PC-9 (cell line): ENCODE measurements around the gene CSRP2. TPM values are rescaled to one million over a fixed set of nuclear protein-coding genes. Genes with fewer than 3 reads are reported as not detected.

Experiments
- BruUV-seq: library from RNA; stranded (reverse); fragments of 400-500 nt; replicated peaks from 2 replicates; lab custom pipeline; 2021; lab: Mats Ljungman, UMichigan
- CTCF ChIA-PET: fragments of 300-600 bp; sonication (Branson Sonifier 250); formaldehyde crosslinking; loops from one replicate; lab custom pipeline; 2022; ENCODE audit warnings: antibody characterized with exemption; lab: Charles Lee
- POLR2A ChIA-PET: fragments of 300-600 bp; sonication (Branson Sonifier 250); formaldehyde crosslinking; loops from one replicate; lab custom pipeline; 2022; ENCODE audit warnings: antibody characterized with exemption; ENCODE audit not compliant: unreplicated experiment; lab: Charles Lee
- DNase-seq, 2 experiments: peaks; one replicate each; pipeline versions ENCODE4 v3.0.0 to v3.0.0-alpha.2; 2015 to 2022; ENCODE audit warnings: mixed read lengths in 1 of 2
- H2AFZ ChIP-seq: fragments of 200-600 bp; sonication (generic); 2 replicates; pipeline ENCODE4 v1.8.1; 2017; ENCODE audit warnings: antibody characterized with exemption
- H3F3A ChIP-seq: fragments of 200-600 bp; sonication (generic); 2 replicates; pipeline ENCODE4 v1.8.1; 2017; ENCODE audit warnings: antibody characterized with exemption, mild to moderate bottlenecking, low read depth; ENCODE audit not compliant: insufficient read depth
- H3K27ac ChIP-seq: fragments of 200-600 bp; sonication (generic); 2 replicates; pipeline ENCODE4 v1.6.1; 2016; ENCODE audit warnings: mixed run types
- H3K27me3 ChIP-seq: fragments of 200-600 bp; sonication (generic); 2 replicates; pipeline ENCODE4 v1.6.1; 2016; ENCODE audit warnings: low read depth, mixed run types; ENCODE audit not compliant: insufficient read depth
- H3K36me3 ChIP-seq: fragments of 200-600 bp; sonication (generic); 2 replicates; pipeline ENCODE4 v1.6.1; 2016; ENCODE audit warnings: low read depth, mixed run types
- H3K4me1 ChIP-seq: fragments of 200-600 bp; sonication (generic); replicated peaks from 2 replicates; pipeline ENCODE4 v1.6.1; 2016; ENCODE audit warnings: mixed run types; ENCODE audit not compliant: insufficient read depth
- H3K4me2 ChIP-seq: fragments of 200-600 bp; sonication (generic); 2 replicates; pipeline ENCODE4 v1.6.1; 2017; ENCODE audit warnings: mixed run types
- H3K4me3 ChIP-seq: fragments of 200-600 bp; sonication (generic); 2 replicates; pipeline ENCODE4 v1.6.1; 2016; ENCODE audit warnings: mixed run types
- H3K79me2 ChIP-seq: fragments of 200-600 bp; sonication (generic); 2 replicates; pipeline ENCODE4 v1.6.1; 2017; ENCODE audit warnings: low read depth, mixed run types
- H3K9me2 ChIP-seq: fragments of 200-600 bp; sonication (generic); 2 replicates; pipeline ENCODE4 v1.8.1; 2017; ENCODE audit warnings: mild to moderate bottlenecking; ENCODE audit not compliant: insufficient read depth
- H3K9me3 ChIP-seq: fragments of 200-600 bp; sonication (generic); 2 replicates; pipeline ENCODE4 v1.8.1; 2016; ENCODE audit warnings: low read depth; ENCODE audit not compliant: insufficient read depth
- H4K20me1 ChIP-seq: fragments of 200-600 bp; sonication (generic); 2 replicates; pipeline ENCODE4 v1.8.1; 2017; ENCODE audit not compliant: insufficient read depth
- EZH2 ChIP-seq: fragments of 200-600 bp; sonication (generic); IDR thresholded peaks from 2 replicates; pipeline ENCODE4 v1.8.0; 2017; ENCODE audit warnings: antibody characterized with exemption, low read depth
- intact Hi-C: fragments of 100-400 bp; cut with micrococcal nuclease; formaldehyde crosslinking; loops from one replicate; pipeline ENCODE4 v1.10.0; 2022; ENCODE audit not compliant: unreplicated experiment
- total RNA-seq: library from RNA; stranded (reverse); gene quantifications from 2 replicates; pipeline ENCODE4 v1.2.3, GENCODE V29; 2021
- TF ChIP-seq, protein P1 (sequence below): fragments of 200-600 bp; sonication (generic); conservative IDR thresholded peaks from 2 replicates; pipeline ENCODE4 v1.6.1; 2017; ENCODE audit warnings: mixed run types, antibody characterized with exemption, mild to moderate bottlenecking, moderate library complexity

The CSRP2 gene
- total RNA-seq, 1 experiment from 2014 or later: 4.1 TPM

DNA sequence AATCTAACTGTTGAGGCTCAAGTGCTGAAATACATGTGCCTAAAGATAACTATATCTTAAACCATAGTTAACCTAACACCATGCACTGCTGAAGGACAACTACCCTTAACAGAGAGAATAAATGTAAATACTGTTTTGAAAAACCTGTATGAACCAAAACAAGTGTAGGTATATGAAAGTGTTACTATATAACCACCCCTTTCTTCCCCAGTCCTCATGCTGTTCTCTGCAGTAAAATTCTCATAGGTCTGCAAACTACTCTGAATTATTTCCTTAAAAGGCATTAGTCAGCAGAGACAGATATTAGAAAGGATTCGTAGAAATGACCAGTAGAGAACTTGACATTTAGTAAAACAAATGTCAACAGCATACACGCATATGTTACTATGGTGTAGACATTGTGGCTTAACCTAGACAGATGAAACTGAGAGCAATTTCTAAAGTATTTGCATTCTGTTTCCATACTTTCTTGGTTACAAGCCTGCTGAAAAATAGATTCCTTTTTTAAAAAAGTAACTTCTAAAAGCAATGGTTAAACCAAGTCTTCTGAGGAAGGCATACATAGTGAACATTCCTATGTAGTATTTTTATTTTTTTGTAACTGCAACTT is 13.9 kb downstream of the CSRP2 start:
- no peaks in the 10 kb centered on the region for H3K36me3 ChIP-seq
- no peaks in the 10 kb centered on the region for H3K27me3 ChIP-seq
- DNase-seq: no peak
- CTCF ChIA-PET: no interaction called here
- no peak overlapping the region for H3K4me3 ChIP-seq
- H3K4me1 ChIP-seq: no peaks in the 10 kb centered on the region
- POLR2A ChIA-PET: no interaction called here
- no peak overlapping the region for H3K4me2 ChIP-seq
- no peaks in the 10 kb centered on the region for H3K79me2 ChIP-seq
- H3K9me3 ChIP-seq: no peaks in the 10 kb centered on the region
- no peak for TF ChIP-seq EZH2
- TF ChIP-seq, protein P1, sequence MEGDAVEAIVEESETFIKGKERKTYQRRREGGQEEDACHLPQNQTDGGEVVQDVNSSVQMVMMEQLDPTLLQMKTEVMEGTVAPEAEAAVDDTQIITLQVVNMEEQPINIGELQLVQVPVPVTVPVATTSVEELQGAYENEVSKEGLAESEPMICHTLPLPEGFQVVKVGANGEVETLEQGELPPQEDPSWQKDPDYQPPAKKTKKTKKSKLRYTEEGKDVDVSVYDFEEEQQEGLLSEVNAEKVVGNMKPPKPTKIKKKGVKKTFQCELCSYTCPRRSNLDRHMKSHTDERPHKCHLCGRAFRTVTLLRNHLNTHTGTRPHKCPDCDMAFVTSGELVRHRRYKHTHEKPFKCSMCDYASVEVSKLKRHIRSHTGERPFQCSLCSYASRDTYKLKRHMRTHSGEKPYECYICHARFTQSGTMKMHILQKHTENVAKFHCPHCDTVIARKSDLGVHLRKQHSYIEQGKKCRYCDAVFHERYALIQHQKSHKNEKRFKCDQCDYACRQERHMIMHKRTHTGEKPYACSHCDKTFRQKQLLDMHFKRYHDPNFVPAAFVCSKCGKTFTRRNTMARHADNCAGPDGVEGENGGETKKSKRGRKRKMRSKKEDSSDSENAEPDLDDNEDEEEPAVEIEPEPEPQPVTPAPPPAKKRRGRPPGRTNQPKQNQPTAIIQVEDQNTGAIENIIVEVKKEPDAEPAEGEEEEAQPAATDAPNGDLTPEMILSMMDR: no peak
- BruUV-seq: no TSS peak
- H3K9me2 ChIP-seq: no peaks in the 10 kb centered on the region
- no peaks in the 10 kb centered on the region for H4K20me1 ChIP-seq
- no peaks in the 10 kb centered on the region for H3F3A ChIP-seq
- no peak overlapping the region for H2AFZ ChIP-seq
- no peak overlapping the region for H3K27ac ChIP-seq
- intact Hi-C loops: no loop called here

DNA sequence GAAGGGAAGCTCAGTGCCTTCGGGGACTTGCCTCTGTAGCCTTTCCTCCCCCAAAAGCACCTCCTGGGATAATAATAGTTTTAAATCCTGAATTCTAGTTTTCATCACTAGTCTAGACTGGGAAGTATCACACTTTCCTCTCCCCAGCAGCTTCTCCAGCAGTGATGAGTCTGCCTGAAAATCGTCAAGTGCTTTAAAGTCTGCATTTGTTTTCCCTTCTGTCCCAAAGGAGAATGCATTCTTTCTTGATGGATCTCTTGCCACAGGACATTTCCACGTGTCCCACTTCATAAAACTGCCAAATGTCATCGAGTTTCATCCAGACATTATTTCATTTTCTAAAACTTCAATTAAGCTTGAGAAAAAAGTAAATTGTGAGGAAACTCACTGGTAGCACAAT is 15.0 kb downstream of the CSRP2 start:
- H3K4me2 ChIP-seq: no peak overlapping the region
- no peak overlapping the region for H3K27ac ChIP-seq
- H2AFZ ChIP-seq: no peak overlapping the region
- H3K27me3 ChIP-seq: no peaks in the 10 kb centered on the region
- ChIA-PET CTCF (no interaction called here), POLR2A (no interaction called here)
- TF ChIP-seq EZH2: no peak
- TF ChIP-seq, protein P1: no peak
- no peaks in the 10 kb centered on the region for H3K4me1 ChIP-seq
- no TSS peak for BruUV-seq
- no peaks in the 10 kb centered on the region for H3F3A ChIP-seq
- no peak for DNase-seq
- H3K9me3 ChIP-seq: no peaks in the 10 kb centered on the region
- no peaks in the 10 kb centered on the region for H3K79me2 ChIP-seq
- H3K9me2 ChIP-seq: no peaks in the 10 kb centered on the region
- H3K36me3 ChIP-seq: no peaks in the 10 kb centered on the region
- intact Hi-C loops: no loop called here
- no peaks in the 10 kb centered on the region for H4K20me1 ChIP-seq
- H3K4me3 ChIP-seq: no peak overlapping the region

DNA sequence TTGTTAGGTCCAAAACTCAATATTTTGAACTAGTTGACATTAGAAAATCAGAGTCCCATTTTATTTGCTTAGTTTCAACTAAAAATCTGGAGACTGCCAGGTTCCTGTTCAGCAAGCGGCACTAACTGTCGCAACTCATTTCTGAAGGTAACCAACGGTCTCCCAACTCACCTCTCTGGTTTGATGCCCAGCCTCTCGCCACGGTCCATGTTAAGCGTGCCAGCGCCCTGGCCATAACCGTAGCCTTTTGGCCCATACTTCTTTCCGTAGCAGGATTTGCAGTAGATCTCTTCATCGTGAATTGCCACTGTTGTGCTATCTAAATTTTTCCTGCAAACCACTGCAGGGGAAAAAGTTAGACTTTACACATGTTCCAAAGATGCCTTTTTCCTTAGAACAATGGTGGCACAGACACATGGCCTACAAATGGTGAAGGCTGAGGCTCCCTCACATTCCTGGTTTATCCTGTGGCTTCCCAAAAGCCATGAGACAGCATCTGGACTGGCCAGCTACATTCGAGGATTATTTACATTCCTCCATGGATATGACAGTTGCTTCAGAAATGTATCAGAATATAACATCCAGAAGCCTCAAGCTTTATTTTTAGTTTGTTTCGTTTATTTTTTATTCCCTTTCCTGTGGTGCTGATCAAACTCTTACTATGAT is 15.7 kb downstream of the CSRP2 start:
- H2AFZ ChIP-seq: no peak overlapping the region
- TF ChIP-seq EZH2: no peak
- TF ChIP-seq, protein P1: no peak
- POLR2A ChIA-PET: no interaction called here
- DNase-seq: no peak
- no peaks in the 10 kb centered on the region for H3K9me3 ChIP-seq
- H4K20me1 ChIP-seq: no peaks in the 10 kb centered on the region
- H3F3A ChIP-seq: no peaks in the 10 kb centered on the region
- BruUV-seq: no TSS peak
- H3K4me3 ChIP-seq: no peak overlapping the region
- intact Hi-C loops: no loop called here
- no peaks in the 10 kb centered on the region for H3K9me2 ChIP-seq
- no peak overlapping the region for H3K4me2 ChIP-seq
- no peak overlapping the region for H3K27ac ChIP-seq
- no peaks in the 10 kb centered on the region for H3K27me3 ChIP-seq
- H3K36me3 ChIP-seq: no peaks in the 10 kb centered on the region
- no peaks in the 10 kb centered on the region for H3K79me2 ChIP-seq
- CTCF ChIA-PET: no interaction called here
- H3K4me1 ChIP-seq: no peaks in the 10 kb centered on the region
